SK-N-MC (cell line): ENCODE data around the gene CHMP6.
"Not testable (repeated sequence)": the region's sequence is repeated elsewhere in the genome, so short reads cannot be mapped to it uniquely, and the experiment has no call there.

Source experiments
- DNase-seq: peaks from one replicate; pipeline ENCODE4 v3.0.0-alpha.2; 2011; ENCODE audit warnings: low read depth, low spot score
- H3K27ac ChIP-seq: fragments of 200-600 bp; sonication (generic); 2 replicates; pipeline ENCODE4 v1.5.1; 2016; ENCODE audit warnings: mixed run types
- H3K36me3 ChIP-seq: fragments of 200-600 bp; sonication (generic); 2 replicates; pipeline ENCODE4 v1.6.1; 2017; ENCODE audit warnings: antibody characterized with exemption, low read length, mixed read lengths; ENCODE audit not compliant: insufficient read depth
- H3K4me3 ChIP-seq: fragments of 200-600 bp; sonication (generic); 2 replicates; pipeline ENCODE4 v1.5.1; 2016
- H3K9ac ChIP-seq: fragments of 200-600 bp; sonication (generic); 2 replicates; pipeline ENCODE4 v1.8.0; 2017; ENCODE audit warnings: mixed run types, mixed read lengths; ENCODE audit not compliant: insufficient read length
- H3K9me3 ChIP-seq: fragments of 200-600 bp; sonication (generic); 2 replicates; pipeline ENCODE4 v1.6.1; 2017; ENCODE audit warnings: low read depth, mild to moderate bottlenecking, antibody characterized with exemption, low read length, moderate library complexity, mixed read lengths
- EZH2 ChIP-seq: fragments of 200-600 bp; sonication (generic); IDR thresholded peaks from one replicate; pipeline ENCODE4 v1.6.1; 2017; ENCODE audit warnings: antibody characterized with exemption
- FOXP2 ChIP-seq: optimal IDR thresholded peaks from 2 replicates; pipeline ENCODE3; 2011; ENCODE audit warnings: mild to moderate bottlenecking, moderate library complexity; ENCODE audit not compliant: insufficient read depth; ENCODE audit errors: extremely low read length, control extremely low read depth
- POLR2AphosphoS5 ChIP-seq: IDR thresholded peaks from 2 replicates; pipeline ENCODE4 v1.6.1; 2012; ENCODE audit warnings: mild to moderate bottlenecking, low read depth, low read length, borderline replicate concordance

CHMP6 gene

DNA sequence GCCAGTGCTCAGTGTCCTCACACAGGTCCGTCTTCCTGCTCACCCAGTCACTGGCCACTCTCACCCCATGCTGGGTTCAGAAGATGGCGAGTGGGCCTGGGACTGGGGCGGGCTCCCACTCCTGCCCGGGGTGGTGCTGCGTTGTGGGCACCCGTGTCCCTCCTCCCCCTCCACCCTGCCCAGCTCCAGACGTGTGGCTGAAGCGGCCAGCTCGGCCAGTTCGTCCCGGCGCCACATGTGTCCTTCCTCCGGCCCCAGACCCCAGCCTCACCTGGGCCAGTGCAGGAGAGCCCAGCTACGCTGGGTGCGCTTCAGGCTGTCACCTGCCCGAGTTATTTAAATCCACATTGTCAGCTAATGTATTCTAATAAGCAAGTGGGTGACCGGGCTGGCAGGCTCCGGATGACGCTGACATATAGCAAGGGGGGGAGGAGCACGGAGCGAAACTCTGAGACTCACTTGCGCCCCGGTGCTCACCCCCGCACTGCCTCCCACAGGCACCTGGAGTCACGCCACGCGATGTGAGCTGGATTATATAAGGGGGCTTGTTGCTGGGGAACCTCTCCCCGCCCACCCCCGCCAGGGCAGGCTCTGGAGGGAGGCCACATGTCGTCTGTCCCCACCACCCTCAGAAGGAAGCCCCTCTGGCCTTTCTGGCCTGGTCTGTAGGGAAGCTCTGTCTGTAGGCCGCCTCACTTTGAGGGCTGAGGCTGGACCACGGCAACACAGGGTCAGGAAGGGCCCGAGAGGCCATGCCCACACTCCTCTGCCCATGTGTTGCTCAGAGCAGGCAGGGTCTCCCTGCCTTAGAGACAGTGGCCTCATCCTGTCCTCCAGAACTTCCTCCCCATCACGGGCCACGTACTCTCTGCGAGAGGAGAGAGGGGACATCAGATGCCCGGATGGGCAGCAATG is 36.2 kb downstream of the CHMP6 start:
- Histone ChIP-seq H3K27ac (no peak overlapping the region), H3K36me3 (no peaks in the 10 kb centered on the region), H3K9ac (no peak overlapping the region), H3K4me3 (no peak overlapping the region), H3K9me3 (no peaks in the 10 kb centered on the region)
- DNase-seq: no peak
- TF ChIP-seq POLR2AphosphoS5: no peak
- TF ChIP-seq FOXP2: no peak
- TF ChIP-seq EZH2: no peak

DNA sequence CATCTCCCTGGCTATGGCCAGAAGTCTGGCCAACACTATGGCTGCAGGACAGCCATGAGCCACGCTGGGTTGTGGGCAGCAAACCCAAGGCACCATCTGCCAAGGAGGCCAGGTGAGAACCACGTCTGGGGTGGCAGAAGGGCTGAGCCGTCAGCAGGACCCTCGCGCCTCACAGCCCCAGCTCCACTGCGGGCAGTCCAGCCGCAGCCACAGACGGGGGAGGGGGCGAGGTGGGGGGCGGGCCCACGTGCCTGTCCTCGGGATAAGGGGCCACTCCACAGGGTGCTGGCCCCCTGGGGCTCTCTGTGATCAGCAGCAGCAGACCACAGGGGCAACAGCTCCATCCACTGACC is 36.8 kb downstream of the CHMP6 start:
- Histone ChIP-seq H3K9me3 (no peaks in the 10 kb centered on the region), H3K27ac (no peak overlapping the region), H3K36me3 (no peaks in the 10 kb centered on the region), H3K9ac (no peak overlapping the region), H3K4me3 (no peak overlapping the region)
- TF ChIP-seq FOXP2 (no peak), POLR2AphosphoS5 (no peak), EZH2 (no peak)
- no peak for DNase-seq

GRCh38 chr17:81029859-81030258 is 38.2 kb downstream of the CHMP6 start:
- H3K27ac ChIP-seq: no peak overlapping the region
- DNase-seq: no peak
- H3K9ac ChIP-seq: no peak overlapping the region
- TF ChIP-seq EZH2 (no peak), FOXP2 (no peak), POLR2AphosphoS5 (no peak)
- no peak overlapping the region for H3K4me3 ChIP-seq
- no peaks in the 10 kb centered on the region for H3K9me3 ChIP-seq
- H3K36me3 ChIP-seq: no peaks in the 10 kb centered on the region

GRCh38 chr17:81030312-81030711 is 38.7 kb downstream of the CHMP6 start:
- H3K4me3 ChIP-seq, H3K9me3 ChIP-seq, H3K27ac ChIP-seq, DNase-seq, H3K36me3 ChIP-seq, H3K9ac ChIP-seq: not testable (repeated sequence)

DNA sequence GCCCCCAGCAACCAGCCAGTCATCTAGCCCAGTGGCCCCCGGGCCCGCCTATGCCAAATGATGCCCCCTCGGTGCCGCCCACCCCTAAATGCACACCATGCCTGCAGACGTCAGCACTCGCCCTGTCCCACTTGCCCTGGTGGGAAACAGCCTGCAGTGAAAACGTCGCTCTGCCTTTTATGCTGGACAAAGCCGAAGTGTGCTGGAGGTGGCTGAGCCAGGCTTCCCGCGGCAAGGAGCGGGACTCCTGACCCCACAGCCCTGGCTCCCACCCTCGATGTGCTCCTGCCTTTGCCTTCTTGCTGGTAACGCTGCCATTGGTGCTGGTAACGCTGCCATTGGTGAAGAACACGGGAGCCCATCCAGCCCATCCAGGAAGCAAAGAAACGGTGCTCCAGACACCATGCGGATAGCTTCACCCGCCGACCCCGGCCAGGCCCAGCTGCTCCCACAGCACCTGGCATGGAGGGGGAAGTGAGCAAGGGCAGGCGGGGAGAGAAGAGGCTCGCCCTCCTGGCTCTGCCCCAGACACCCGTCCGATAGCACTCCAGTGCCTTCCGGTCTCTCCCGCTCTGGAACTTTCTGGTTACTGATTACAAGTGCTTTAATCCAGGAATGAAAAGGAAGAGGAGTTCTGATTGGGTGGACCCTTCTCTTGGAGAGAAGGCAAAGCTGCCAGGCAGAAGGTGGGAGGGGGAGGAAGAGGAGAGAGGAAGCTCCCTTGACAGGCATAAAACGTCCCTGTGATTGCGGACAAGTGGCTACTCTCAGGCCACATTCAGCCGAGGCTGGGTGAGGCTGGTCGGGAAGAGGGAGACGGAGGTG is 39.3 kb downstream of the CHMP6 start:
- H3K27ac ChIP-seq: no peak overlapping the region
- no peak for DNase-seq
- no peaks in the 10 kb centered on the region for H3K9me3 ChIP-seq
- no peak overlapping the region for H3K4me3 ChIP-seq
- TF ChIP-seq FOXP2 (no peak), POLR2AphosphoS5 (no peak), EZH2 (no peak)
- H3K9ac ChIP-seq: no peak overlapping the region
- H3K36me3 ChIP-seq: no peaks in the 10 kb centered on the region

DNA sequence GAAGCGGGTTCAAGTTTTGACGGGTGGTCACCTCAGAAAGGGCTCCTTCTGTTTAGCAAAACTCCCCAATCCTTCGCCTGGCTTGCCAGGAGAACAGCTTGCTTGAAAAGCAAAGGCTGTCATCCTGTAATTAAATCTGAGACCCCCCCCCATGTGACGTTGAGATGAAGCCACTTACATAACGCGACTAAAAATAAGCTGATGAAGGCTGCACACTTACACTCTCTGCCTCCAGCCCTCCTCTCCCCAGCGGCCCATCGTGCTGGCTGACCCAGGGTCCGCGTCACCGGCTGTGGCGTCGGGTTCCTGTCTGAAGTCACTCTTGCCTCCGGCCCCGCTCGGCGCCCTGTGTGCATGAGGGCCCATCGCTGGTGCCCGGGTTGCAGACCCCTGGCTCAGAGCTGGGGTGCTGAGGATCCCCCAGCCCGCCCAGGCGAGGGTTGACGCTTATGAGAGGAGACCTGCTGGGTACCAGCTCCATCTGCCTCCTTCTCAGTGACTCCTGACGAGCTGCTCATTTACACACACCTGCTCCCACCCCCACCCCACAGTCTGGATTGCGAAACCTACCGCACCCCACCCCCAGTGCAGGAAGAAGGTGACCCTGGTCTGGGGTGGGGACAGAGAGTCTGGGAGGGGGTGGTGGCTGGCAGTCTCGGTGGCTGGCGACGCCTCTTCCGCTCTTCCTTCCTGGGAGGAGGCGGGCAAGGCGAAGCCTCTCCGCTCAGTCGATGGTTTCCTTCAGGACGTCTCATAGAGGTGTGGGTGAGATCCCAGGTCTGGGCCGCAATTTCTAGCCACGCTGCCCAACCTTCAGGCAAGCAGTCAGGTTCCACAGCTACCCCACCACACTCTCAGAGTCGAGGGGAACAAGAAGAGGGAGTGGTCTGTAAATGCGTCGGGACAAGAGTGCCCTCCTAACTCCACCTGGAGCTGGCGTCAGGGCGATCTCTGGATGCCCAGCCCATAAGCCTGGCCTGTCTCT is 40.2 kb downstream of the CHMP6 start:
- no peak for DNase-seq
- no peak overlapping the region for H3K9ac ChIP-seq
- no peaks in the 10 kb centered on the region for H3K9me3 ChIP-seq
- TF ChIP-seq POLR2AphosphoS5 (no peak), EZH2 (no peak), FOXP2 (no peak)
- H3K27ac ChIP-seq: no peak overlapping the region
- H3K4me3 ChIP-seq: no peak overlapping the region
- no peaks in the 10 kb centered on the region for H3K36me3 ChIP-seq

DNA sequence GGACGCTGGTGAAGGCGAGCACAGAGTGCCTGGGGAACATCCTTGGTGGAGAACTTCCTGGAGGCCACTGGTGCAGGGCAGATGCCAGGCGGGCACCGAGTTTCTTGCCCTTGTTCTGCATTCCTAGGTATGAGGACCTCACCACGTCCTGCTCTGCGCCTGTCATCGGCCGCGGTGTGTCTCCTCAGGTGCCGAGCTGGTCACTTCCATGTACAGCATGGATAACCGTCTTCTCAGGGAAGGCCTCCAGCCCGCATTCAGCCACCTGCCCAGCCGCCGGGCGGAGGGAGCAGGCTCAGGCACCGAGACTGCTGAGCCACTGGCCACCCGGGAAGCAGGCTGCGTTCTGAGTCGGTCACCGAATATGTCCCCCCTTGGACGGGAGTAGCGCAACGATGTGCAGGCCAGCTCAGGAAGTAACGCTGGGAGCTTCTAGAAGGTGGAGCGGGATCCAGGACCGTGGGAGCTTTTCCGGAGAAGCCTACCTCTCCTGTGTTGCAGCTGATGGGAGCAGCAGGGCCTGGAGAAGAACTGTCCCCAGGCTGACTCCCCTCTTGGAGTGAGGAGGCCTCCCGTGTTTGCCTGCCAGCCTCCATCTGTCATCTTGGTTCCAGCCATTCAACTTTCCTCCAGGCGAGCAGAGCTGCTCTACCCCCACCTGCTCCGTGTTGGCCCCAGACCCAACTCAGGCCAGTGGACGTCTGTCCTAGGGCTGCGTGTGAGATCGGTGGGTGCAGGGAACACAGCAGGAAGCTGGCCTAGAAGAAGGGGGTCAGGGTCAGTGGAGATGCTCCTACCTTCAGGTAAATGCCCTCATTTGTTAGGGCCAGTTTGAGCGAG is 41.2 kb downstream of the CHMP6 start:
- no peak overlapping the region for H3K4me3 ChIP-seq

More for the DNA sequence above, 41.2 kb downstream of the CHMP6 start:
- TF ChIP-seq FOXP2 (no peak), EZH2 (no peak), POLR2AphosphoS5 (no peak)
- no peak overlapping the region for H3K27ac ChIP-seq
- no peak overlapping the region for H3K9ac ChIP-seq
- no peaks in the 10 kb centered on the region for H3K36me3 ChIP-seq
- H3K9me3 ChIP-seq: no peaks in the 10 kb centered on the region
- no peak for DNase-seq
